Stimulated activated CD4-positive, alpha-beta T cell treated with anti-CD3 and anti-CD28 coated beads, Interleukin-12 subunit alpha, Interleukin-12 subunit beta, amount 100 ng/mL, for 48 hours (primary cell): Measurements from ENCODE around the gene TOR3A.

Experiments
- DNase-seq, 3 donors: peaks; one replicate each; pipeline ENCODE4 v3.0.0-alpha.2; 2020; ENCODE audit warnings: low read depth in 2 of 3, low spot score in 1 of 3

The TOR3A gene

GRCh38 chr1:179145521-179145920 lies 63.7 kb downstream of the TOR3A start:
- no peak for DNase-seq
